Measurements from ENCODE around the gene HS3ST6. TPM values are rescaled to one million over a fixed set of nuclear protein-coding genes. Genes with fewer than 3 reads are reported as not detected.

Gene HS3ST6
- 1.9 to 3.8 TPM (median 2.9 TPM) in 5 replicates for total RNA-seq (2022; extraction: Qiagen RNA extraction; ENCODE audit: low read depth)

GRCh38 chr16:1918351-1919326 is at the start of gene HS3ST6:
TSS of gene HS3ST6 (minus strand) at chr16:1918415. CDS start at chr16:1918323, 92 bp downstream.

DNA sequence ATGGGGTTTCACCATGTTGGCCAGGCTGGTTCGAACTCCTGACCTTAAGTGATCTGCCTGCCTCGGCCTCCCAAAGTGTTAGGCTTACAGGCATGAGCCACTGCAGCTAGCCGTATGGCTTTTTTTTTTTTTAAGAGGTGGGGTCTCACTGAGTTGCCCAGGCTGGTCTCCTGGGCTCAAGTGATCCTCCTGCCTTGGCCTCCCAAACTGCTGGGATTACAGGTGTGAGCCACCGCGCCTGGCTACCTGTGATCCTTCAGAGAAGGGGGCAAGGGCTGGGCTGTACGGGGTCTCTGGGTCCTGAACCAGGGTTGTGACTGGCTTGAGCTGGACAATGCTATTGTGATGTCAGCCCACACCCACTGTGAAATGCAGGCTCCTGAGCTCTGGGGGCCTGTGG is 48.2 kb upstream of the HS3ST6 start, which contains the start of gene RNF151:
Gene RNF151 (plus strand): TSS at position 397 of the 400 bp plus-strand sequence. CDS start 26 bp downstream, outside the sequence.

DNA sequence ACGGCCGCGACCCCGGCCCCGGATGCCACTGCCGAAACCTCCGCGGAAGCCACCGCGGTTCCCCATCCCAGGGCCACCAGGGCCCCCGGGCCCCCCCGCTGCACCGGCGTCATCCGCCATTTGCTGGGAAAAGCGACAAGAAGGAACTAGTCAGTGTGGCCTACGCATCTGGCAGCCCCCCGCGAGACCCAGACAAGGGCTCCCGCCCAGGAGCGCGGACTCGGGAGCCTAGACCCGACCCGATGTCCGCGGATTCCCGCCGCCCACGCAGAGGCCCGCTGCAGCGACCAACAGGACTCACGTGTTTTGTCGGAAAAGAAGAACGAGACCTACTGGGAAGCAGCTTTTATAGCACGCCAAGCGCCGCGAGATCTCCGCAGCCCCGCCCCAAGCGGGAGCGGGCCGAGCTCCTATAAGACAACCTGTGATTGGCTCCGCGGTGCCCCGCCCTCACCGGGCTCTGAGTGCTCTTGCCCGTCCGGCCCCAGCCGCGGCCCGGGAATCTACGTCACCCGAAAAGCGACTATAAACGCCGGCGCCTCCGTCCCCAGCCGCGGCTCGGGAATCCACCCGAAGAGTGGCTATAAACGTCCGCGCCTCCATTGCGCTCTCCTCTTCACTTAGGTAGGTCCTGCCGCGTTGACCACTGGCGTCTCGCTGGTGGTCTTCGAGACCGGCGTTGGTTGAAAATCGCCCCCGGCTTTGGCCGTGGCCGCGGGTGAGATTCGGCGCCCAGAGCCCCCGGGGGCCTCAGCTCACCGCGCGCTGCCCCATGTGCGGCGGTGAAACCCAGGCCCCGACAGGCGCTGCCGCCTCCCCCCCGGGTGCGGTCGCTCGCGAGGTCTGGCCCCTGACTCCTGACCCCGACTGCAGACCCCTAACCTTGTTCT is 46.5 kb upstream of the HS3ST6 start, which contains the start of gene RPS2:
Gene RPS2 (minus strand): TSS at position 321 of the 890 bp plus-strand sequence. CDS start 201 bp downstream, at position 120.

DNA sequence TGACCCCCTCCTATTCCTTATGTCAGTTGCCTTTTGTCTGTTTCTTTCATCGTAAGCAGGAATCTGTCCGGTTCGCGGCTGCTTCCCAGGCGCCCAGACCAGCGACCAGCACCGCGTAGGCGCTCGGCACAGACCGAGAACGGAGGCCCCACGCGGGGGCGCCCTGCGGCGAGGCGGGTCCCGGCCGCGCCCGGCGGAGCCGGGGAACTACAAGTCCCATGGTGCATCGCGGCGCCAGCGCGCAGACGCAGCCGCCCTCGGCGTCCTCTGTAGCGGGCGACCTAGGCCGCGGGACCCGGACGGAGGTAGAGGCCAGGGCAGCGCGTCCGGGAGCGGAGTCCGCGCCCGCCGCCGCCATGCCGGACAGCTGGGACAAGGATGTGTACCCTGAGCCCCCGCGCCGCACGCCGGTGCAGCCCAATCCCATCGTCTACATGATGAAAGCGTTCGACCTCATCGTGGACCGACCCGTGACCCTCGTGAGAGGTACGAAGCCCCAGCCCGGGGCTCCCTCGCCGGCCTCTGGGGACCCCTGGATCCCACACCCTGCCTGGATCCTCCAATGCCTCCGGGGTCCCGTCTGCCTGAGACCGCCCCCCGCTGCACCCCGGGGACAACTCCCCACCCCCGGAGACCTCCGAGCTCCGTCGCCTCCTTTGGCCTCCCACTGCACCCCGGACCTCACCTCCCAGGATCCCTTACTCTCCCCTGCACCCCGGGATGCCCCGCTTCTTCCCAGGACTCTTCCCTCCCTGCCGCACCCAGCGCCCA is 41.2 kb upstream of the HS3ST6 start, which contains the start of gene NDUFB10:
Gene NDUFB10 (plus strand): TSS at position 270 of the 771 bp plus-strand sequence. CDS start 87 bp downstream, at position 357.

GRCh38 chr16:1942810-1943726 is 24.9 kb upstream of the HS3ST6 start, which contains the start of gene MSRB1:
TSS of gene MSRB1 (minus strand) at chr16:1943199. CDS start at chr16:1943156, 43 bp downstream.

GRCh38 chr16:1871974-1872635 is 46.1 kb downstream of the HS3ST6 start, which contains the start of gene MEIOB:
TSS of gene MEIOB (minus strand) at chr16:1872164. CDS start at chr16:1868175, 3,989 bp downstream.

Other genes starting within 250 kb of the HS3ST6 start
- gene JPT2, start 240.1 kb downstream of the HS3ST6 start, total RNA-seq (2022; extraction: Qiagen RNA extraction; ENCODE audit: low read depth) = 168 to 242 TPM (median 184 TPM) in 5 replicates
- gene MAPK8IP3, start 212.2 kb downstream of the HS3ST6 start, total RNA-seq (2022; extraction: Qiagen RNA extraction; ENCODE audit: low read depth) = 20.2 to 72.3 TPM (median 60.7 TPM) in 5 replicates
- 23.1 to 67.4 TPM (median 55.9 TPM) in 5 replicates for gene NME3, start 146.9 kb downstream of the HS3ST6 start, total RNA-seq (2022; extraction: Qiagen RNA extraction; ENCODE audit: low read depth)
- 5.3 to 12.7 TPM (median 10.6 TPM) in 5 replicates for gene EME2, start 145.6 kb downstream of the HS3ST6 start, total RNA-seq (2022; extraction: Qiagen RNA extraction; ENCODE audit: low read depth)
- 152 to 266 TPM (median 257 TPM) in 5 replicates for gene MRPS34, start 145.3 kb downstream of the HS3ST6 start, total RNA-seq (2022; extraction: Qiagen RNA extraction; ENCODE audit: low read depth)
- gene SPSB3, start 135.8 kb downstream of the HS3ST6 start, total RNA-seq (2022; extraction: Qiagen RNA extraction; ENCODE audit: low read depth) = 10.3 to 29.0 TPM (median 24.1 TPM) in 5 replicates
- gene NUBP2, start 135.5 kb downstream of the HS3ST6 start, total RNA-seq (2022; extraction: Qiagen RNA extraction; ENCODE audit: low read depth) = 41.7 to 91.8 TPM (median 78.7 TPM) in 5 replicates
- not detected in 5 replicates for gene IGFALS, start 124.7 kb downstream of the HS3ST6 start, total RNA-seq (2022; extraction: Qiagen RNA extraction; ENCODE audit: low read depth)
- gene HAGH, start 91.6 kb downstream of the HS3ST6 start, total RNA-seq (2022; extraction: Qiagen RNA extraction; ENCODE audit: low read depth) = 47.2 to 80.4 TPM (median 68.8 TPM) in 5 replicates
- gene FAHD1, start 91.2 kb downstream of the HS3ST6 start, total RNA-seq (2022; extraction: Qiagen RNA extraction; ENCODE audit: low read depth) = 37.1 to 52.6 TPM (median 47.0 TPM) in 5 replicates
- gene MEIOB, start 46.3 kb downstream of the HS3ST6 start, total RNA-seq (2022; extraction: Qiagen RNA extraction; ENCODE audit: low read depth) = 1.5 to 2.0 TPM (median 1.5 TPM) in 5 replicates
- 21.6 to 40.8 TPM (median 38.3 TPM) in 5 replicates for gene MSRB1, start 24.8 kb upstream of the HS3ST6 start, total RNA-seq (2022; extraction: Qiagen RNA extraction; ENCODE audit: low read depth)
- gene RPL3L, start 36.3 kb upstream of the HS3ST6 start, total RNA-seq (2022; extraction: Qiagen RNA extraction; ENCODE audit: low read depth) = not detected in 5 replicates
- gene NDUFB10, start 41.1 kb upstream of the HS3ST6 start, total RNA-seq (2022; extraction: Qiagen RNA extraction; ENCODE audit: low read depth) = 246 to 312 TPM (median 253 TPM) in 5 replicates
- gene RPS2, start 46.4 kb upstream of the HS3ST6 start, total RNA-seq (2022; extraction: Qiagen RNA extraction; ENCODE audit: low read depth) = 2,814 to 5,362 TPM (median 5,215 TPM) in 5 replicates
- gene RNF151, start 48.4 kb upstream of the HS3ST6 start, total RNA-seq (2022; extraction: Qiagen RNA extraction; ENCODE audit: low read depth) = not detected in 5 replicates
- 22.3 to 41.6 TPM (median 37.2 TPM) in 5 replicates for gene TBL3, start 53.6 kb upstream of the HS3ST6 start, total RNA-seq (2022; extraction: Qiagen RNA extraction; ENCODE audit: low read depth)
- 0.24 to 0.63 TPM (median 0.34 TPM) in 4 of 5 replicates, not detected in the other for gene NOXO1, start 63.1 kb upstream of the HS3ST6 start, total RNA-seq (2022; extraction: Qiagen RNA extraction; ENCODE audit: low read depth)
- 29.3 to 47.4 TPM (median 42.7 TPM) in 5 replicates for gene GFER, start 65.8 kb upstream of the HS3ST6 start, total RNA-seq (2022; extraction: Qiagen RNA extraction; ENCODE audit: low read depth)
- 4.4 to 8.7 TPM (median 8.3 TPM) in 5 replicates for gene SYNGR3, start 71.6 kb upstream of the HS3ST6 start, total RNA-seq (2022; extraction: Qiagen RNA extraction; ENCODE audit: low read depth)
- 34.2 to 63.9 TPM (median 59.5 TPM) in 5 replicates for gene ZNF598, start 91.4 kb upstream of the HS3ST6 start, total RNA-seq (2022; extraction: Qiagen RNA extraction; ENCODE audit: low read depth)
- gene NPW, start 101.4 kb upstream of the HS3ST6 start, total RNA-seq (2022; extraction: Qiagen RNA extraction; ENCODE audit: low read depth) = 0.65 to 1.6 TPM (median 1.1 TPM) in 4 of 5 replicates, not detected in the other
- gene NHERF2, start 108.5 kb upstream of the HS3ST6 start, total RNA-seq (2022; extraction: Qiagen RNA extraction; ENCODE audit: low read depth) = 32.5 to 64.5 TPM (median 58.3 TPM) in 5 replicates
- gene NTHL1, start 129.4 kb upstream of the HS3ST6 start, total RNA-seq (2022; extraction: Qiagen RNA extraction; ENCODE audit: low read depth) = 30.3 to 50.9 TPM (median 43.8 TPM) in 5 replicates
- 27.2 to 50.2 TPM (median 37.1 TPM) in 5 replicates for gene TSC2, start 129.6 kb upstream of the HS3ST6 start, total RNA-seq (2022; extraction: Qiagen RNA extraction; ENCODE audit: low read depth)
- 27.4 to 65.1 TPM (median 52.5 TPM) in 5 replicates for gene PKD1, start 217.5 kb upstream of the HS3ST6 start, total RNA-seq (2022; extraction: Qiagen RNA extraction; ENCODE audit: low read depth)
- gene RAB26, start 230.2 kb upstream of the HS3ST6 start, total RNA-seq (2022; extraction: Qiagen RNA extraction; ENCODE audit: low read depth) = 3.0 to 4.2 TPM (median 3.6 TPM) in 5 replicates
- 26.8 to 66.2 TPM (median 54.0 TPM) in 5 replicates for gene TRAF7, start 237.4 kb upstream of the HS3ST6 start, total RNA-seq (2022; extraction: Qiagen RNA extraction; ENCODE audit: low read depth)

Data from A549 treated with ZK216348 at 1 μM for 4 hours (cell line).